Endometrial microvascular endothelial cells (primary cell): ENCODE measurements around the gene SEC16A. TPM values are rescaled to one million over a fixed set of nuclear protein-coding genes. Genes with fewer than 3 reads are reported as not detected.

ENCODE experiments used
- in situ Hi-C: cut with HindIII; loops from 2 replicates; pipeline ENCODE4 v1.10.0; 2017; ENCODE audit warnings: low sequenced_read_pairs, low pct_unique_long_range_greater_than_20kb; ENCODE audit errors: inconsistent ontology term
- total RNA-seq: library from RNA; depleted of rRNA; stranded (reverse); fragments of >200 nt; gene quantifications from one replicate; pipeline ENCODE4 v1.2.3, GENCODE V29; 2015; ENCODE audit errors: inconsistent ontology term

SEC16A gene
- total RNA-seq, 1 donor from 2014 or later, result 43.3 TPM

DNA sequence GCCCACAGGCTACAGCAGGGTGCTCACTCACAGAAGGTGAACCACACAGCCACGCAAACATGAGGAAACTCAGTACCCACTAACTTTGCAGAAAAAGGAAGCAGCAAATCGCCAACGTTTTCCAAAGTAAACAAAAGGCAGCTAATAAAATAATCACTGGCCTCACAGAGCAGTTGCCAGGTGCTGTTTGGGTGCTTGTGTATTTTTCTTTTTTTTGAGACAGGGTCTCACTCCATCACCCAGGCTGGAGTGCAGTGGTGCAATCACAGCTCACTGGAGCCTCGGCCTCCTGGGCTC is 86.7 kb downstream of the SEC16A start:
- in situ Hi-C loops, result no loop called here

GRCh38 chr9:136395345-136396218 is 87.3 kb downstream of the SEC16A start:
- in situ Hi-C loops, result no loop called here

DNA sequence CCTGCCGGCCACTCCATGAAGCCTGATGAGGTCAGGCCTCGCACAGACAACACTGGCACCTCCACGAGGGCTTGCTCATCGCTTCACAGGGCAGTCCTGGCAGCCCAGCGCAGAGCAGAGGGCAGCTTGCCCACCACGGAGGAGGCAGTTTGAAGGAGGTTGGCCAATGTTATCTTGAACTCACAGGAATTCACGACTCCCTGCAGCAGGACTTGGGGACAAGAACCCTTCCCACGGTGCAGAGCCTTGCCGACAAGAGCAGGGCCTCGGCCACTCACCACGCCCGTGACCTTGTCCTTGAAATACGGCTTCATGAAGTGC is 87.9 kb downstream of the SEC16A start:
- in situ Hi-C loops, result no loop called here

- in situ Hi-C loops, result no loop called here
Observed at GRCh38 chr9:136394312-136395019, 88.4 kb downstream of the SEC16A start.

DNA sequence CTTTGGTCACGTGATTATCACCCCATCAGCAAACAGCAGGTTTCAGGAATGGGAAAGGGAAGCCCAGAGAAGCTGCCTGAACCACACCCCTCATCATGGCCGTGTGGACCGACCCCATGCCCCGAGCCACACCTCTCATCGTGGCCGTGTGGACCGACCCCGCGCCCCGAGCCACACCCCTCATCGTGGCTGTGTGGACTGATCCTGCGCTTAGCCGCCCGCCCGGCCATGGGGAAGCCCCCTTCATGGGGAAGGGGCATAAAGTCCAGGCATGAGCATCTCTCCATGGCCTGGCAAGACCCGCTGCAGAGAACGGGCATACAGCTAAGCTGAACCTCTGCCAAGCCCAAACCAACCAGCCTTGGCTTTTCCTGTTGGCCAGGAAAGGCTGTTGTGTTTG is 89.3 kb downstream of the SEC16A start:
- in situ Hi-C loops, result no loop called here

DNA sequence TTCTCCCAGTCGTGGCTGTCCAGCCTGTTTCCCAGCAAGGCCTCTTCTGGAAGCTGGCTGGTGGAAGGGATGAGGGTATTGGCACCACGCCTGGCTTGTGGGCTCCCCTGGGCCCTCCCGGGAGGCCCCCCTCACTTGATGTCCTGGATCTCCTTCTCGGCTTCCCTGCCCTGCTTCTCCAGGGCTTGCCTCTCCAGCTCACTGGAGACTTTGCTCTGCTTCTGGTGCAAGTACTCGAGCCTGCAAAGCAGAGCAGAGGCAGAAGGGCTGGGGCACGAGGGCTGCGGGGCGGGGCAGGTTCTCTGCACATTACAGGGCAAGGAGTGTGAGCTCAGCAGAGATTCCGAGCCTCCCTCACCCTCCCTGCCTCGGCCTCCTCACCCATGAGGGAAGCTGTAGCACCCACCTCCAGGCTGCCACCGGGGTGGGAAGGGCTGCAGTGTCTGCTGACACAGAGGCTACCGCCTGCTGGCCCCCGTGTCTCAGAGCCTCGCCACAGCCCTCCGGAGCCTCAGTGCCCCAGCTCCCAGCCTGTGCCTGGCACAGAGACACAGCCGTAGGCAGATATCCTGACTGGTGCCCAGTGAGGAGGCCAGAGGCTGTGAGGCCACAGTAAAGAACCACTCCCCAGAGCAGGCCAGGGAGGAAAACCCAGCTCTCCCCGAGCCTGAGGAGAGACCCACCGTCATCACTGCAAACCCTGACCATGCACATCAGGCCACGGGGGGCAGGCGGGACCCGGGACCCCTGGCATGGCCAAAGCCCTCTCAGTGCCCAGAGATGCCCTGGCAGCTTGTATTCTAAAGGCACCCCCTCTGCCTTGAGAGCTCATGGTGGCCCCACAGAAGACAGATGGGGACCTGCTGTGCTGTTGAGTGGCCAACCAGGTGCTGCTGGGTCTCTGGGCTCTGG is 90.0 kb downstream of the SEC16A start:
- in situ Hi-C loops, result no loop called here

GRCh38 chr9:136391737-136392537 is 90.9 kb downstream of the SEC16A start:
- in situ Hi-C loops, result no loop called here

Other genes starting within 250 kb of the SEC16A start
- gene QSOX2, start 237.2 kb downstream of the SEC16A start, total RNA-seq, result 21.7 TPM
- not detected for gene CCDC187, start 178.9 kb downstream of the SEC16A start, total RNA-seq
- 20.2 TPM for gene GPSM1, start 155.5 kb downstream of the SEC16A start, total RNA-seq
- 40.5 TPM for gene DNLZ, start 119.3 kb downstream of the SEC16A start, total RNA-seq
- gene CARD9, start 109.4 kb downstream of the SEC16A start, total RNA-seq, result 0.56 TPM
- 6.8 TPM for gene SNAPC4, start 82.9 kb downstream of the SEC16A start, total RNA-seq
- 55.2 TPM for gene ENTR1, start 72.4 kb downstream of the SEC16A start, total RNA-seq
- gene PMPCA, start 72.4 kb downstream of the SEC16A start, total RNA-seq, result 57.7 TPM
- 12.0 TPM for gene INPP5E, start 43.2 kb downstream of the SEC16A start, total RNA-seq
- 63.9 TPM for gene NOTCH1, start 63.0 kb upstream of the SEC16A start, total RNA-seq
- 1,333 TPM for gene EGFL7, start 179.9 kb upstream of the SEC16A start, total RNA-seq
- gene AGPAT2, start 204.4 kb upstream of the SEC16A start, total RNA-seq, result 31.7 TPM
- gene DIPK1B, start 229.5 kb upstream of the SEC16A start, total RNA-seq, result 44.5 TPM